Stimulated activated CD8-positive, alpha-beta memory T cell treated with anti-CD3 and anti-CD28 coated beads, Interleukin-12 subunit alpha, Interleukin-12 subunit beta, amount 100 ng/mL, for 24 hours (primary cell): ENCODE results near the gene ZNF175.
"Not testable (repeated sequence)": the region's sequence is repeated elsewhere in the genome, so short reads cannot be mapped to it uniquely, and the experiment has no call there.

Source experiments
- DNase-seq: peaks from one replicate; pipeline ENCODE4 v3.0.0-alpha.2; 2020; ENCODE audit errors: extremely low read depth

The ZNF175 gene

DNA sequence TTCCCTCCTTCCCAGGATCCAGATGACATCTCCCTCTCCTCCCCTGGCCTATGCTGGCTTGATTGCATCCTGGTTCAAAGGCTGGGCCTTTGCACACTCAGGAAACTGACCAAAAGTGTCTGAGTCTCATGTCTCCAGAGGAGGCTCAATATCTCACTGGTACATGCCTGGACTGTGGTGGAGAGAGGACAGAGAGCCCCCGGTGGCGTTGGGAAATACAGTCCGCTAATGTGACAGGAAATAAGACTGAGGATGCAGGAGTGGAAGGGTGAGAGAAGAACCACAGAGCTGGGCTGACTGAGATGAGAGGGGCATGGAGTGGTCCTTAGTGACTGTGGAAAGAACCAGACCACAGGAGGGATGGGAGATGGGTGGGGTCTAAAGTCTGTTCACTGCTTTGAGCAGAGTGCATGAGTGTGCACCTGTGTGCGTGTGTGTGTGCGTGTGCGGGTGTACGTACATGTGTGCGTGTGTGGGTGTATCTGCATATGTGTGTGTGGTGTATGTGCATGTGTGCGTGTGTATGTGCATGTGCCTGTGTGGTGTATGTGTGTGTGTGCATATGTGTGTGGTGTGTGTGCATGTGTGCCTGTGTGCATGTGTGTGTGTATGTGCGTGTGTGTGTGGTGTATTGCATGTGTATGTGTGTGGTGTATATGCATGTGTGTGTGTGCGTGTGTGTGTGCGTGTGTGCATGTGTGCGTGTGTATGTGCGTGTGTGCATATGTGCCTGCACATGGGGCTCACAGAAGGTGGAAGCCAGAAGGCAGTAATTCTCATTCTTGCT, 57.3 kb downstream of the ZNF175 start:
- no peak for DNase-seq

- not testable (repeated sequence) for DNase-seq
Measured at GRCh38 chr19:51630315-51630714, 59.2 kb downstream of the ZNF175 start, which contains the start of gene SIGLEC5. SIGLEC5 (minus strand) TSS chr19:51630401; CDS start chr19:51630335, 66 bp downstream.

DNA sequence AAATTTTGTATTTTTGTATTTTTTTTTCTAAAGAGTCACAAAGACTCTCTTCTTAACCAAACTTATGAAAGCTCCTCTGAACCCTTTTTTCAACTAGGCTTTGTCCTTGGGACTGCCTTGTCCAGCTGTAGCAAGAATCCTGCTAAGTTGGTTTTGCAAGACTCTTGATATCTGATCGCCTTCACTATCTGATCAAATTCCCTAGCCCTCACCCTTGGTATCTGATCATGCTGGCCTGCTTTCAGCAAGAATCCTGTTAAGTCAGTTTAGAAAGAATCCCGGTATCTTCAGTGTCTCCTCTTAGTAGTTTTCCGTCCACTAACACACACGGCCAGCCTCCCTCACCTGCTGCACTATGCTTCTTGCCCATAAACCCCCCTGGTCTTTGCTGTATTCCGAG, 61.0 kb downstream of the ZNF175 start:
- DNase-seq = no peak

GRCh38 chr19:51637362-51637978, 66.4 kb downstream of the ZNF175 start:
- DNase-seq = no peak

- no peak for DNase-seq
Measured at GRCh38 chr19:51639916-51640315, 68.8 kb downstream of the ZNF175 start.

DNA sequence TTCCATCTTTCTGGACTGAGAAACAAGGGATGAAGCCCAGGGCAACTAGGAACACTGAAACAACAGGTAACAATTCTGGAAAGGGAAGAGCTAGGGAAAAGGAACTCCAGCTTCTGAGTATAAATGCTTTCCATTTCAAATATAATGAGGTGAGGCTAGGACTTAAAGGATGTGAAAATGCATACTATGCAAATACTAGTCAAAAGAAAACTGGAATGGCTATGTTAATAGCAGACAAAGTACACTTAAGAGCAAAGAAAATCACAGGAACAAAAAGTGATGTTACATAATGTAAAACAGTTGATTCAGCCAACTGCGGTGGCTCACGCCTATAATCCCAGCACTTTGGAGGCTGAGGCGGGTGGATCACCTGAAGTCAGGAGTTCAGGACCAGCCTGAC, 69.3 kb downstream of the ZNF175 start:
- no peak for DNase-seq

GRCh38 chr19:51641648-51642047, 70.6 kb downstream of the ZNF175 start:
- DNase-seq = no peak
